SK-N-SH treated with all-trans-retinoic acid at 6 μM for 48 hours (cell line): ENCODE data around the gene GTF2F2.

Source experiments
- ATAC-seq: fragments of 200-7000 bp; cut with Tn5 transposase; 3 replicates; pipeline ENCODE4 v1.9.1; 2020; ENCODE audit warnings: mild to moderate bottlenecking, moderate library complexity
- ARNTL ChIP-seq: fragments of 450-650 bp; formaldehyde crosslinking; IDR thresholded peaks from 2 replicates; pipeline ENCODE4 v1.5.0; 2020; ENCODE audit warnings: low read depth, mild to moderate bottlenecking, moderate library complexity, borderline replicate concordance
- BACH2 ChIP-seq: fragments of 250-450 bp; sonication (Bioruptor Pico); IDR thresholded peaks from 2 replicates; pipeline ENCODE4 v1.9.0; 2021; ENCODE audit warnings: mild to moderate bottlenecking, borderline replicate concordance
- CSDC2 ChIP-seq: fragments of 250-450 bp; sonication (Bioruptor Pico); IDR thresholded peaks from 2 replicates; pipeline ENCODE4 v1.5.0; 2020; ENCODE audit warnings: mild to moderate bottlenecking, moderate library complexity
- ESRRG ChIP-seq: fragments of 250-450 bp; sonication (Bioruptor Pico); IDR thresholded peaks from 2 replicates; pipeline ENCODE4 v1.6.1; 2021; ENCODE audit warnings: mild to moderate bottlenecking
- GLIS3 ChIP-seq: fragments of 250-450 bp; sonication (Bioruptor Pico); IDR thresholded peaks from 2 replicates; pipeline ENCODE4 v1.5.0; 2020; ENCODE audit warnings: mild to moderate bottlenecking, moderate library complexity
- ISL1 ChIP-seq: fragments of 250-450 bp; sonication (Bioruptor Pico); IDR thresholded peaks from 2 replicates; pipeline ENCODE4 v2.1.2; 2022; ENCODE audit warnings: mild to moderate bottlenecking, moderate library complexity
- OSR1 ChIP-seq: fragments of 250-450 bp; sonication (Bioruptor Pico); IDR thresholded peaks from 2 replicates; pipeline ENCODE4 v1.8.0; 2022; ENCODE audit warnings: moderate library complexity, mild to moderate bottlenecking, inconsistent platforms
- PPARA ChIP-seq: fragments of 250-450 bp; sonication (Bioruptor Pico); IDR thresholded peaks from 2 replicates; pipeline ENCODE4 v1.5.0; 2020; ENCODE audit warnings: mild to moderate bottlenecking, borderline replicate concordance
- SNAI2 ChIP-seq: fragments of 250-450 bp; sonication (Bioruptor Pico); IDR thresholded peaks from 2 replicates; pipeline ENCODE4 v1.5.0; 2020; ENCODE audit warnings: mild to moderate bottlenecking, moderate library complexity
- TCF4 ChIP-seq: fragments of 250-450 bp; sonication (Bioruptor Pico); IDR thresholded peaks from 2 replicates; pipeline ENCODE4 v1.8.0; 2021; ENCODE audit warnings: mild to moderate bottlenecking, moderate library complexity, borderline replicate concordance
- TOX ChIP-seq: fragments of 250-450 bp; sonication (Bioruptor Pico); IDR thresholded peaks from 2 replicates; pipeline ENCODE4 v1.8.0; 2021; ENCODE audit warnings: mild to moderate bottlenecking, moderate library complexity, borderline replicate concordance
- ZC3H10 ChIP-seq: fragments of 250-450 bp; sonication (Bioruptor Pico); IDR thresholded peaks from 2 replicates; pipeline ENCODE4 v1.5.1; 2021; ENCODE audit warnings: mild to moderate bottlenecking, moderate library complexity
- ZFP3 ChIP-seq: fragments of 250-450 bp; sonication (Bioruptor Pico); IDR thresholded peaks from 2 replicates; pipeline ENCODE4 v1.5.0; 2020; ENCODE audit warnings: mild to moderate bottlenecking, moderate library complexity
- ZFP30 ChIP-seq: fragments of 450-650 bp; formaldehyde crosslinking; IDR thresholded peaks from 2 replicates; pipeline ENCODE4 v1.5.0; 2022; ENCODE audit warnings: mild to moderate bottlenecking, moderate library complexity
- ZNF565 ChIP-seq: fragments of 450-650 bp; formaldehyde crosslinking; conservative IDR thresholded peaks from 2 replicates; pipeline ENCODE4 v1.5.0; 2020; ENCODE audit warnings: low read depth, mild to moderate bottlenecking, moderate library complexity
- ZNF8 ChIP-seq: fragments of 450-650 bp; formaldehyde crosslinking; IDR thresholded peaks from 2 replicates; pipeline ENCODE4 v1.5.0; 2020; ENCODE audit warnings: mild to moderate bottlenecking, moderate library complexity
- TF ChIP-seq, protein P1 (sequence below): fragments of 250-450 bp; sonication (Bioruptor Pico); IDR thresholded peaks from 2 replicates; pipeline ENCODE4 v1.5.1; 2020; ENCODE audit warnings: low read depth, mild to moderate bottlenecking, moderate library complexity
- TF ChIP-seq, protein P2 (sequence below): fragments of 250-450 bp; sonication (Bioruptor Pico); IDR thresholded peaks from 2 replicates; pipeline ENCODE4 v1.5.1; 2021; ENCODE audit warnings: mild to moderate bottlenecking, moderate library complexity
- TF ChIP-seq, protein P3 (sequence below): fragments of 250-450 bp; sonication (Bioruptor Pico); IDR thresholded peaks from 2 replicates; pipeline ENCODE4 v1.5.0; 2020; ENCODE audit warnings: mild to moderate bottlenecking, moderate library complexity
- TF ChIP-seq, protein P4 (sequence below): fragments of 250-450 bp; sonication (Bioruptor Pico); IDR thresholded peaks from 2 replicates; pipeline ENCODE4 v1.8.0; 2020; ENCODE audit warnings: mild to moderate bottlenecking, moderate library complexity, borderline replicate concordance
- TF ChIP-seq, protein P5 (sequence below): fragments of 250-450 bp; sonication (Bioruptor Pico); IDR thresholded peaks from 2 replicates; pipeline ENCODE4 v1.8.0; 2021; ENCODE audit warnings: low read depth, mild to moderate bottlenecking, moderate library complexity, borderline replicate concordance

The GTF2F2 gene

DNA sequence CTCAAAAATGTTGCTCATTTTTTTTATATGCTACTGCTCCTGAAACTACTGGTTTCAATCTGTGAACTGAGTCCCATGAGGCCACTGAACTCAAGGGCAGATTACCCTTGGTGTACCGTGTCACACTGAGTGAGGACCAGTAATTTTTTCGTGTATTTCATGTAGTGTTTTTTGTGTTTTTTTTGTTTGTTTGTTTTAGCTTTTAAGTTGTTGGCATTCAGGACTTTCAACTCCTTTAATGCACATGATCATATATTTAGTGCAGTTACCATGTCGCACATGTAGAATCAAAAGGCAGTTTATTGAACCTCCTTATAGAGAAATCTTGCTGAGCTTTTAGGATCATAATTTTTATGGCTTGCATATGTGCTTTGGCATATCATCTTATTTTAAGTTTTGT lies 162.7 kb downstream of the GTF2F2 start:
- ATAC-seq: no peak
- no peak for TF ChIP-seq CSDC2
- TF ChIP-seq, protein P1, sequence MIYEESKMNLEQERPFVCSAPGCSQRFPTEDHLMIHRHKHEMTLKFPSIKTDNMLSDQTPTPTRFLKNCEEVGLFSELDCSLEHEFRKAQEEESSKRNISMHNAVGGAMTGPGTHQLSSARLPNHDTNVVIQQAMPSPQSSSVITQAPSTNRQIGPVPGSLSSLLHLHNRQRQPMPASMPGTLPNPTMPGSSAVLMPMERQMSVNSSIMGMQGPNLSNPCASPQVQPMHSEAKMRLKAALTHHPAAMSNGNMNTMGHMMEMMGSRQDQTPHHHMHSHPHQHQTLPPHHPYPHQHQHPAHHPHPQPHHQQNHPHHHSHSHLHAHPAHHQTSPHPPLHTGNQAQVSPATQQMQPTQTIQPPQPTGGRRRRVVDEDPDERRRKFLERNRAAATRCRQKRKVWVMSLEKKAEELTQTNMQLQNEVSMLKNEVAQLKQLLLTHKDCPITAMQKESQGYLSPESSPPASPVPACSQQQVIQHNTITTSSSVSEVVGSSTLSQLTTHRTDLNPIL: no peak
- TF ChIP-seq GLIS3 (CRISPR knock-in tag): no peak
- TF ChIP-seq, protein P2, sequence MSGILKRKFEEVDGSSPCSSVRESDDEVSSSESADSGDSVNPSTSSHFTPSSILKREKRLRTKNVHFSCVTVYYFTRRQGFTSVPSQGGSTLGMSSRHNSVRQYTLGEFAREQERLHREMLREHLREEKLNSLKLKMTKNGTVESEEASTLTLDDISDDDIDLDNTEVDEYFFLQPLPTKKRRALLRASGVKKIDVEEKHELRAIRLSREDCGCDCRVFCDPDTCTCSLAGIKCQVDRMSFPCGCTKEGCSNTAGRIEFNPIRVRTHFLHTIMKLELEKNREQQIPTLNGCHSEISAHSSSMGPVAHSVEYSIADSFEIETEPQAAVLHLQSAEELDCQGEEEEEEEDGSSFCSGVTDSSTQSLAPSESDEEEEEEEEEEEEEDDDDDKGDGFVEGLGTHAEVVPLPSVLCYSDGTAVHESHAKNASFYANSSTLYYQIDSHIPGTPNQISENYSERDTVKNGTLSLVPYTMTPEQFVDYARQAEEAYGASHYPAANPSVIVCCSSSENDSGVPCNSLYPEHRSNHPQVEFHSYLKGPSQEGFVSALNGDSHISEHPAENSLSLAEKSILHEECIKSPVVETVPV (CRISPR knock-in tag): no peak
- no peak for TF ChIP-seq TCF4 (CRISPR knock-in tag)
- no peak for TF ChIP-seq TOX (CRISPR knock-in tag)
- no peak for TF ChIP-seq ESRRG (CRISPR knock-in tag)
- TF ChIP-seq SNAI2: no peak
- TF ChIP-seq OSR1: no peak
- TF ChIP-seq ZC3H10 (CRISPR knock-in tag): no peak

DNA sequence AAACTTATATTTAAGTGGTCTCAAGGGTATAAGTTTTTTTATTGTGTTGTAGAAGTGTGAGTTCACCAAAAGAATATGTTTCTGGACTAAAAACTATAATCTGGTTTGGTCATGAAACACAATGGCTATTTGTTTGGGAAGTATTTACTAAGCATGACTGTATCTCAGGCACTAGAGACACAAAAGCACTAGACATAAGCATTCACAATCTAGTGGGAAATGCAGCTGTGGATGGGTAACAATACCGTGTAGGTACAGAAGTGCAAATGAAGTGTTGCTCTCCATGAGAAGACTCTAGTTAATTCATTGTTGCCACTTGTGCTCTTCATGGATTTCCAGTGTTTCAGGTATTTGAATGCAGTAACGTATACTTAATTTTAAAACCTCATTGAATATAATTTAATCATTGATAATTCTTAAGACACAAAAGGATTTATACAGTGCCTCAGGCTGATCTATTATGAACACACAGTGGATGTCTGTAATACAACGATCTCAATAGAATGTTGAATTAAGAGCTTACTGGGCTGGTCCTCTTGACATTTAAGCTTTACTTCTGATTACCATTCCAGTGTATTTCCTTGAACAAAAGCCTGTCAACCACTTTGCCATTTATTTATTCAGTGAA lies 169.7 kb downstream of the GTF2F2 start:
- ATAC-seq: no peak

DNA sequence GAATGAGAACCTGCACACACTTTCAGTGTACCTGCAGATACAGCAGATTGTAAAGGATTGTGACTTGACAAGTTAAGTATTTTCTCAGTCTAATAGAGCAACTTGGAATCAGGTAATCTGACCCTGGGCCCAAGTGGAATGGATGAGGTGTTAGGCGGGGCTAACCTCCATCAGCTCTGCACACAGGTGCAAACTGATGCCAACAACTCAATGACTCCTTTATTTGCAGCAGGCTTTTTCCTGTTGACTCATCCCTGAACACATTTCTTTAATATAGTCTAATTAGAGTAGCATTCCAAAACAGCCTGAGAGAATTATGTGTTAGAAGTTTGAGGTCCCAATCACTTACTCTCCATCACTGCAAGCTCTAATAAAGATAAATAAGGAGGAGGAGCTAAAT lies 171.9 kb downstream of the GTF2F2 start:
- ATAC-seq: peak; percentile 46
- TF ChIP-seq, protein P3, sequence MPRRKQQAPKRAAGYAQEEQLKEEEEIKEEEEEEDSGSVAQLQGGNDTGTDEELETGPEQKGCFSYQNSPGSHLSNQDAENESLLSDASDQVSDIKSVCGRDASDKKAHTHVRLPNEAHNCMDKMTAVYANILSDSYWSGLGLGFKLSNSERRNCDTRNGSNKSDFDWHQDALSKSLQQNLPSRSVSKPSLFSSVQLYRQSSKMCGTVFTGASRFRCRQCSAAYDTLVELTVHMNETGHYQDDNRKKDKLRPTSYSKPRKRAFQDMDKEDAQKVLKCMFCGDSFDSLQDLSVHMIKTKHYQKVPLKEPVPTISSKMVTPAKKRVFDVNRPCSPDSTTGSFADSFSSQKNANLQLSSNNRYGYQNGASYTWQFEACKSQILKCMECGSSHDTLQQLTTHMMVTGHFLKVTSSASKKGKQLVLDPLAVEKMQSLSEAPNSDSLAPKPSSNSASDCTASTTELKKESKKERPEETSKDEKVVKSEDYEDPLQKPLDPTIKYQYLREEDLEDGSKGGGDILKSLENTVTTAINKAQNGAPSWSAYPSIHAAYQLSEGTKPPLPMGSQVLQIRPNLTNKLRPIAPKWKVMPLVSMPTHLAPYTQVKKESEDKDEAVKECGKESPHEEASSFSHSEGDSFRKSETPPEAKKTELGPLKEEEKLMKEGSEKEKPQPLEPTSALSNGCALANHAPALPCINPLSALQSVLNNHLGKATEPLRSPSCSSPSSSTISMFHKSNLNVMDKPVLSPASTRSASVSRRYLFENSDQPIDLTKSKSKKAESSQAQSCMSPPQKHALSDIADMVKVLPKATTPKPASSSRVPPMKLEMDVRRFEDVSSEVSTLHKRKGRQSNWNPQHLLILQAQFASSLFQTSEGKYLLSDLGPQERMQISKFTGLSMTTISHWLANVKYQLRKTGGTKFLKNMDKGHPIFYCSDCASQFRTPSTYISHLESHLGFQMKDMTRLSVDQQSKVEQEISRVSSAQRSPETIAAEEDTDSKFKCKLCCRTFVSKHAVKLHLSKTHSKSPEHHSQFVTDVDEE: no peak
- TF ChIP-seq, protein P4, sequence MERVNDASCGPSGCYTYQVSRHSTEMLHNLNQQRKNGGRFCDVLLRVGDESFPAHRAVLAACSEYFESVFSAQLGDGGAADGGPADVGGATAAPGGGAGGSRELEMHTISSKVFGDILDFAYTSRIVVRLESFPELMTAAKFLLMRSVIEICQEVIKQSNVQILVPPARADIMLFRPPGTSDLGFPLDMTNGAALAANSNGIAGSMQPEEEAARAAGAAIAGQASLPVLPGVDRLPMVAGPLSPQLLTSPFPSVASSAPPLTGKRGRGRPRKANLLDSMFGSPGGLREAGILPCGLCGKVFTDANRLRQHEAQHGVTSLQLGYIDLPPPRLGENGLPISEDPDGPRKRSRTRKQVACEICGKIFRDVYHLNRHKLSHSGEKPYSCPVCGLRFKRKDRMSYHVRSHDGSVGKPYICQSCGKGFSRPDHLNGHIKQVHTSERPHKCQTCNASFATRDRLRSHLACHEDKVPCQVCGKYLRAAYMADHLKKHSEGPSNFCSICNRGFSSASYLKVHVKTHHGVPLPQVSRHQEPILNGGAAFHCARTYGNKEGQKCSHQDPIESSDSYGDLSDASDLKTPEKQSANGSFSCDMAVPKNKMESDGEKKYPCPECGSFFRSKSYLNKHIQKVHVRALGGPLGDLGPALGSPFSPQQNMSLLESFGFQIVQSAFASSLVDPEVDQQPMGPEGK (CRISPR knock-in tag): no peak
- TF ChIP-seq ISL1 (CRISPR knock-in tag) (no peak), CSDC2 (no peak), ARNTL (no peak), PPARA (CRISPR knock-in tag) (no peak), OSR1 (no peak)

More for the DNA sequence above, 169.7 kb downstream of the GTF2F2 start:
- TF ChIP-seq, protein P5, sequence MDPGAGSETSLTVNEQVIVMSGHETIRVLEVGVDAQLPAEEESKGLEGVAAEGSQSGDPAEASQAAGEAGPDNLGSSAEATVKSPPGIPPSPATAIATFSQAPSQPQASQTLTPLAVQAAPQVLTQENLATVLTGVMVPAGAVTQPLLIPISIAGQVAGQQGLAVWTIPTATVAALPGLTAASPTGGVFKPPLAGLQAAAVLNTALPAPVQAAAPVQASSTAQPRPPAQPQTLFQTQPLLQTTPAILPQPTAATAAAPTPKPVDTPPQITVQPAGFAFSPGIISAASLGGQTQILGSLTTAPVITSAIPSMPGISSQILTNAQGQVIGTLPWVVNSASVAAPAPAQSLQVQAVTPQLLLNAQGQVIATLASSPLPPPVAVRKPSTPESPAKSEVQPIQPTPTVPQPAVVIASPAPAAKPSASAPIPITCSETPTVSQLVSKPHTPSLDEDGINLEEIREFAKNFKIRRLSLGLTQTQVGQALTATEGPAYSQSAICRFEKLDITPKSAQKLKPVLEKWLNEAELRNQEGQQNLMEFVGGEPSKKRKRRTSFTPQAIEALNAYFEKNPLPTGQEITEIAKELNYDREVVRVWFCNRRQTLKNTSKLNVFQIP: no peak
- no peak for TF ChIP-seq OSR1
- no peak for TF ChIP-seq ZNF565 (CRISPR knock-in tag)
- TF ChIP-seq, protein P3: no peak
- TF ChIP-seq ZNF8 (CRISPR knock-in tag): no peak
- no peak for TF ChIP-seq BACH2 (CRISPR knock-in tag)
- no peak for TF ChIP-seq SNAI2
- TF ChIP-seq, protein P2 (CRISPR knock-in tag): no peak
- no peak for TF ChIP-seq TCF4 (CRISPR knock-in tag)
- TF ChIP-seq ISL1 (CRISPR knock-in tag): no peak
- TF ChIP-seq ARNTL: no peak
- no peak for TF ChIP-seq ZFP3 (CRISPR knock-in tag)
- no peak for TF ChIP-seq ZFP30 (CRISPR knock-in tag)
